ENCODE measurements around the gene LCTL.
A peak's percentile ranks its signal among the peaks of the same experiment; 100 is the strongest.
"Not testable (repeated sequence)": the region's sequence is repeated elsewhere in the genome, so short reads cannot be mapped to it uniquely, and the experiment has no call there.

The LCTL gene

DNA sequence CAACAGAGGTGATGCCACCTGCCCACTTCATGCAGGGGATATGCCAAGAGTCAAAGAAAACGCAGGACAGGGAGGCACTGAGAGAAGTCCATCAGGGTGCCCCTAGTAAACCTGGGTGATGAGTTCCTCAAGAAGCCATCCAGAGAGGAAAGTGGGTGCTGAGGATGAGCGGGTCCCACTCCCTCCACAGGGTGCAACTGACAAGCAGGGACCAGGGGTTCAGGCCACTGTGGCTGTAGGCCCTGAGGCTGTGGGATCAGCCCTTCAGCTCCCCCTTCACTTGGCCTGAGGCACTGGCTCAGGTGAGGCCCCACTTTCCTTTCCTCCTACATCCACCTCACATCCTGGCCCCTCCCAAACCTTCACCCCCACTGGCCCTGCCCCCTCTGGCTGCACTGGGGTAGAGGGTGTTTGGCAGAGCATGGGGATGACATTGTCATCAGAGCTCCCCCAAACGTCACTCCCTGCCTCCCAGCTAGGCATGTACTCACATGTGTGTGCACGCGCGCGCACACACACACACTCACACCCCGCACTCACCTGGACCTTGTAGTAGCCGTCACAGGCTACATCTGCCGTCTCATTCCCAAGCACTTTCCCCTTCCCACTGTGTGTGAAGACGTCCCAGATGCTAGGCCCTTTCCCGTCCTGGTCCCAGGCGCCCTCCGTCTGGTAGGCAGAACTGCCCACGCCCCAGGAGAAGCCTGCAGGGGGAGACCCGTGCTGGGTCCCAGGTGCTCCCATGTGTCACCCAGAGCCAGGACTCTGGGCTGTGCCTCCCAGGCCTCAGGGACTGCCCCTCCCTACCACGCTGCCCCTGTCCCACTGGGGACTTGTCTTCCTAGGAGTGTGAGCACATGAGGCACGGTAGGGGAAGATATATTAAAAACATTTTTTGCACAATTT, 1.4 kb downstream of the LCTL start:
- DNase-seq: no peak

DNA sequence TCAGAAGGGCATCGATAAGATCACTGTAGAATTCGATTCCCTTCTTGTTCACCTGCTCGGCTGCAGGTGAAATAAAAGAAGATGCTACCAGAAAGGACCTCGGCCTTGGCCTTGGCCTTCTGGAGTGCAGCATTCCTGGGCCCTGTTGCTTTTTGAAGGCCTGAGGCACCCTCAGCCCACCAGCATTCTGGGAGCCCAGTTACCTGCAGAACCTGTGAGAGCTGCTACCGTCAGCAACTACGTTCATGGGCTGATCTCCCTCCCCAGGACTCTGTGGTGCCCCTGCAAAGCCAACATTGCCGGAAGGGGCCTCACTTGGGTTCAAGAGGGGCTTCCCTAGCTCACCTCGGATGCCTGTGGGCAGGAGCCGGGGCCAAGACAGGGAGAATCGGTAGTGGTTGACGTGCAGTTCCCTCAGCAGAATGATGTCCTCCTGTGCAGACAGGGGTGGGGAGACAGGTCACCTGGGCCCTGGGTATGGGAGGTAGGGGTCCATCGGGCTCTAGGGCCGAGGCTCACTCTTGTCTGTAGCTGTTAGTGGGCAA, 2.2 kb downstream of the LCTL start:
- DNase-seq: no peak

DNA sequence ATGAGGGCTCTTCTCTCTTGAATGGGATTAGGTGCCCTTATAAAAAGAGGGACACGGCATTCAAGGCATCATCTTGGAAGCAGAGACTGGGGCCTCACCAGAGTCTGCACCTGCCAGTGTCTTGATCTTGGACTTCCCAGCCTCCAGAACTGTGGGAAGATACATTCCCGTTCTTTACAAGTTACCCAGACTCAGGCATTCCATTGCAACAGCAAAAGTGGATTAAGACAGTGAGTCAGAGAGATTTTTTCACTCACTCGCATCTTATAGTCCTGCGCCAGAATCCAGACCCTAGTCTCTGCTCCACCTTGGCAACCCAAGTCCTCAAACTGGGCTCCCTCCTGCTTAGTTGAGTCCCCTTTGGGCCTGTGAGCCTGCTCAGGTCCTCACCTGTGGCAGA, 2.7 kb downstream of the LCTL start:
- DNase-seq: no peak

DNA sequence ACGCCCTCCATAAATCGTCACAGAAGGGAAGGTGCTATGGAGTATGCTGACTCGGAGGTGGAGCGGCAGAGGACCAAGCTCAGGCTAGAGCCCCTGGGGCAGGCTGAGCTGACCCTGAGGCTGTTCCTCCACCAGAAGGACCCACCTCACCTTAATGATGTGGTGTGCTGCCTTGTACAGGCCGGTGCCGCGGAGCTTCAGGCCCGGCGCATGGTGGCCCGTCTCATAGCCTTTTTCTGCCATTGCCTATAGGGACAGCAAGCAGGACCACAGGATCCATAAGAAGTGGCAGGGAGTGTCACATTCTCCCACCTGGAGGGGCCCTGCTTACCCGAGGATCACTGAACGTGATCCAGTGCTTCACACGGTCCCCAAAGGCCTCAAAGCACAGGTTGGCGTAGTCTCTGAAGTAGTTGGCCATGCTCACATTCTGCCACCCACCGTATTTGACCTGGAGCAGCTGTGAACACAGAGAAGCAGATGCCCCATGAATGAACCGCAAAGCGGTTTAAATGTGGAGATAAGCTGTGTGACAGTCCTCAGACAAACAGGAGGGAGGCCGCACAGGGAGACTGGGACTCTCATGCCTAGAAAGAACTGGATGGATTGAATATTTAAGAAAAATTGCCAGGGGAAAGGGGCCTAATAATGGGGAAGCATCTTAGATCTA, 4.8 kb downstream of the LCTL start:
- no peak for DNase-seq

DNA sequence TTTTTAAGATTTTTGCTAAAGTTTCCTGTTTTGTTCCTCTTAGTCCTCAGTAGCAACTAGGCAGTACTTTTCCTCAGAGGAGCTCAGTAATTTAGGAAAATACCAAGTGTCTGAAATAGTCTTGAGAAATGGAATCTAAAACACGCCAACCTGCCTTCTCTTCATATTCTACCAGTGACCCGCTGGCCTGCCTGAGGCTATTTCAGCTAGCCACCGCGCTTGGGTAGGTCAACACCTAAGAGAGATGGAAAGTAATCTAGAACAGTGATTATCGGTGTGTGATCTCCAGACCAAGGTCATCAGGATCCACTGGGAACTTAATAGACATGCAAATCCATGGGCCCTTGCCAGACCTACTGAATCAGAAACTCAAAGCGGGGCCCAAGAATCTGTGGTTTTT, 7.5 kb downstream of the LCTL start:
- no peak for DNase-seq

DNA sequence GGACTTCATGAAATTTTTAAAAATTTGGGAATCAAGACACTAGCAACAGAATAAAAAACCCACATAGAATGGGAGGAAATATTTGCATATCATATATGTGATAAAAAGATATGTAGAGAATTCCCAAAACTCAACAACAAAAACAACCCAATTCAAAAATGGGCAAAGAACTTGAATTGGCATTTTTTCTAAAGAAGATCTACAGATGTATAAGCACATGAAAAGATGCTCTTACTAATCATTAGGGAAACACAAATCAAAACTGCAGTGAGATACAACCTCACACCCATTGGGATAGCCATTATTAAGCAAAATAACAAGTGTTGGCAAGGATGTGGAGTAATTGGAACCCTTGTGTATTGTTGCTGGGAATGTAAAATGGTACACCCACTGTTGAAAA, 10.1 kb downstream of the LCTL start:
- no peak for DNase-seq

DNA sequence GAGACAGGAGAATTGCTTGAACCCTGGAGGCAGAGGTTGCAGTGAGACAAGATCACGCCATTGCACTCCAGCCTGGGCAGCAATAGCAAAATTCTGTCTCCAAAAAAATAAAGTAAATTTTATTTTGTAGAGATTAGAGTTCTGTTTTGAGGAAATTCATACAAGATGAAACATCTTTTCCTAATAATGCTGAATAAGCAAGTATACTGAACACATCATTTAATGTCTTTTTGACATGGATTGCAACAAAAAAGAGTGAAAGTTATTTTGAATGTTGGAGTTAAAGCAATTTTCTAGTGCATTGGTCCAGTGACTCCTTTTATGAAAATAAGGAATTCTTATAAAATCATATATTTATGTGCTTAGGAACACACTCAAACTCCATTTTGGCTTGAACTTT, 20.5 kb downstream of the LCTL start:
- no peak for DNase-seq

DNA sequence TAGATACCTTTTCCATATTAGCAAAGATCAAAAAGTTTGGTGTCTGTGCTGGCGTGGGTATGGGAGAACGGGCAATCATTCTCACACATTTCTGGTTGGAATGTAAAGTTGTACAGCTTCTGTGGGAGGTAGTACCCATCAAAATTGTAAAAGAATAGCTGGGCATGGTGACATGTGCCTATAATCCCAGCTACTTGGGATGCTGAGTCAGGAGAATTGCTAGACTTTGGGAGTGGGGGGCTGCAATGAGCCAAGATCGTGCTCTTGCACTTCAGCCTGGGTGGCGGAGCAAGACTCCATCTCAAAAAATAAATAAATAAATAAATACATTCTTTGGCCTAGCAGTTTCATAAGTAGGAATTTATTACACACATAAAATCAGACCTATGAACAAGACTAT, 22.9 kb downstream of the LCTL start:
- no peak for DNase-seq

DNA sequence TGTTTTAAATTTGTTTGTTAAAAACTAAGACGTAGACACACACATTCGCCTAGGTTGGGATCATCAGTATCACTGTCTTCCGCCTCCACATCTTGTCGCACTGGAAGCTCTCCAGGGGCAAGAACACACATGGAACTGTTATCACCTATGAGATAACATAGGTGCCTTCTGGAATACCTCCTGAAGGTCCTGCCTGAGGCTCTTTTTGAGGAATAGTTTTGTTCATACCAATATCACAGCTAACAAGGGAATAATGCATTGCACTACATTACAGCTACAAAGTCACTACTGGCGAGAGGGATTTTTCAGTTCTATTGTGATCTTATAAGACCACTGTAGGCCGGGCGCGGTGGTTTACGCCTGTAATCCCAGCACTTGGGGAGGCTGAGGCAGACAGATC, 30.7 kb downstream of the LCTL start:
- no peak for DNase-seq

DNA sequence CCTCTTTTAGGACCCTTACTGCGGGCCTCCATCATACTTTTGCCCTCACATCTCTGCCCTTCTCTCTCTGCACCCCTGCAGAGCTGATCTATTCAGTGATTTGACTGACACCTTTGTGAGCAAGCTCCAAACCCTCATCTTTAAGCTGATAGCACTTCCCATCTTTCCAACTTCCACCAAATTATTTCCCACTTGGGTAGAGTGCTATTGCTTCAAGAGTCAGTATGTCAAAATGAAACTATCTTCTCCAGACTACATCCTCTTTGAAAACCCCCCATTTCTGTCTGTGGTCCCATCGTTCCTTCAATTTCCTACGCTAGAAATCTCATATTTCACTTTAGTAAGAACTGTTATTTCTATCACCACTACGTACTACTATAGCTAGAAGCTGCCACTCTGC, 41.0 kb downstream of the LCTL start:
- no peak for DNase-seq

DNA sequence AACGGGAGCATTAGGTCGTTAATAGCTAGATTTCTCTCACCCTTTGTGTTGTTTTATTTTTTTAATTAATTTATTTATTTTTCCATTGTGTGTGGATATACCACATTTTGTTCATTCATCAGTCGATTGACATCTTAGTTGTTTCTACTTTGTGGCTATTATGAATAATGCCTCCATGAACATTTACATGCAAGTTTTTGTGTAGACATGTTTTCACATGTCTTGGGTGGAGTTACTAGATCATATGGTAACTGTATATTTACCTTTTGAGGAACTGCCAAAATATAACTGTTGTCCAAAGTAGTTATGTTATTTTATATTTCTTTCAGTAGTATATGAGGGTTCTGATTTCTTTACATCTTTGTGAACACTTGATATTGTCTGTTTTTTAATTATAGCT, 41.9 kb downstream of the LCTL start:
- DNase-seq: no peak

DNA sequence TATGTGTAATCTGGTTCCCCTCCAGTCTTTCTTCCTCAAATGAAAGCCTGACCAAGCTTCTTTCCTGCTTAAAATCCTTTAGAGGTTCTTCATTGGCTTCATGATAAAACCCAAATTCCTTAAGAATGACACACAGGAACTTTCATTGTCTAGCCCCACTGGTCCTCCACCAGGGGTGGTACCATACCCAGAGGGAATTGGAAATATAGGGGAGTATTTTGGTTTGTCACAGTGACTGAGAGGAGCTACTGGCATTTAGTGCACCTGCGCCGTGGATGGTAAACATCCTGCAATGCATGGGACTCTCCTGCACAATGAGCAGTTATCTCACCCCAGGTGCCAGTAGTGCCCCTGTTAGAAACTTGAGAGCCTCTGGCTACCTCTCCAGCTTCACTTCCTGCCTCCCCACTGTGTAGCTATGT, 49.9 kb downstream of the LCTL start:
- DNase-seq: no peak

DNA sequence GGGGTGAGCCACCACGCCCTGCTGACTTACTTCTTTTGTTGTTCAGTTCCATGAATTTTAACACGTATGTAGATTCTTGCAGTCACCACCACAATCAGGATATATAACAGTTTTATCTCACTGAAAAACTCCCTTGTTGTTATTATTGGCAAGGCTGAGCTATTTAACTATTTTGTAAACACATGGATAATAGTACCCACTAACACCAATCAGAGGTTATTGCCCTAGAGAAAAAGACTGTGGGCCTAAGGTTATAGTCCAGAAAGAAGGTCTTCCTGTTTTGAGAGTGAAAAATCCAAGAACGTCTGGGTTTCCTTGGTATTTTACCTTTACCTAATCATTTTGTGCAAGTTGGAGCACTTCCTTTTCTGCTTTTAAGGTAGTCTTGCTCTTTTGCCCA, 51.2 kb downstream of the LCTL start:
- DNase-seq: no peak

DNA sequence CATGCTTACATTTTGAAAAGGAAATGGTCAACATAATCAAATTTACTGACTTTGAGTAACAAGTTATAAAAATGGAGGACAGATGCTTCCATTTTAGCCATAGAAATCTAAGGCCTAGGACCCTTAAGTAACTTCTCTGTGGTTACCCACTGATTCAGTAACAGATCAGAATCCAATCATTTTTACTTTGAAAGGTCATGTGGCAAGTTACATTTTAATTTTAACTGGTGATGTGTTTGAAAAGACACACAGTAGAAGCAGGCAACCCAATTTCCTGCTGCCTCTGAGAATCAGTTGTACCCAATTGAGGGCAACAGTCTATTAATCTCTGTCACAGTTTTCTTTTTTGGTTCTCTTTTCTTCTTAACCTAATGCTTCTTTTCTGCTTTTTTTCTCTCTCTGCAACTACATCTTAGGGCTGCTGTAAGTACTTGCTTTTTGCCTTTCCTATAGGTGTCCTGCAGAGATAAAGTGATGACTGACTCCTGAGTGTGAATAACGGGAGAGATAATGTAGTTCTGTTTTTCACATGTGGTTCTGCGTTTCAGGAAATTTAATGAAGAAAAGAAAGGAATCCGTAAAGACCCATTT, 57.4 kb downstream of the LCTL start:
- no peak for DNase-seq

DNA sequence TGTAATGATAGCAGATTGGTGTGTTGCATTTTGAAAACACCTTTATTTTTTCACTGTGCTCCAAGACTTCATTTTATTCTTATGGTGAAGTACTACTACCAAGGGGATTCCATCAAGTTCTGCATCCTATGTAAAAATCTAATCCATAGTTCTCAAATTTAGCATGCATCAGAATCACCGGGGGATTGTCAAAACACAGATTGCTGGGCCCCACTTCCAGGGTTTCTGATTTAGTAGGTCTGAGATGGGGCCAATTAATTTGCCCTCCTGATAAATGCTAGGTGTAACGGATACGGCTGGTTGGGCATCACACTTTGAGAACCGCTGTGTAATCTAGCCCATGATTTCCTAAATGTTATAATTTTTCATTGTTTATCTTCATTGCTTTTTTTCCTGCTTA, 60.0 kb downstream of the LCTL start:
- DNase-seq: no peak

DNA sequence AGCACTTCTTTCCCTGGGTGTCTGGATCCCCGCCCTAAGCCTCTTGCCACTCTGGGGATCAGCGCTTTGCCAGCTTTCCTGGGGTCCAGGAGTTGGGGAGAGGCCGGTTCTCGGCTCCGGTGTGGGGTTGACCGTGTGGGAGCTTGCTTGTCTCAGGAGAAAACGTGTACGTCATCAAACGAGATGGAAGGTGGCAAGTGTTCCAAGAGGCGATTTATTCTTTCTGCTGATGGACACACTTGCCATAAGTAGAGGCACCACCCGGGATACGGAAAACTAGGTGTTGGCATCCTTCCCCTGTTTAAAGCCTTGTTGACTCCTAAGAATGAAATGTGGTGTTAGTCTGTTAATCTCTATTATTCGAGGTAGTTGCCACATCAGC, 60.4 kb downstream of the LCTL start:
- DNase-seq: peak; percentile 63

DNA sequence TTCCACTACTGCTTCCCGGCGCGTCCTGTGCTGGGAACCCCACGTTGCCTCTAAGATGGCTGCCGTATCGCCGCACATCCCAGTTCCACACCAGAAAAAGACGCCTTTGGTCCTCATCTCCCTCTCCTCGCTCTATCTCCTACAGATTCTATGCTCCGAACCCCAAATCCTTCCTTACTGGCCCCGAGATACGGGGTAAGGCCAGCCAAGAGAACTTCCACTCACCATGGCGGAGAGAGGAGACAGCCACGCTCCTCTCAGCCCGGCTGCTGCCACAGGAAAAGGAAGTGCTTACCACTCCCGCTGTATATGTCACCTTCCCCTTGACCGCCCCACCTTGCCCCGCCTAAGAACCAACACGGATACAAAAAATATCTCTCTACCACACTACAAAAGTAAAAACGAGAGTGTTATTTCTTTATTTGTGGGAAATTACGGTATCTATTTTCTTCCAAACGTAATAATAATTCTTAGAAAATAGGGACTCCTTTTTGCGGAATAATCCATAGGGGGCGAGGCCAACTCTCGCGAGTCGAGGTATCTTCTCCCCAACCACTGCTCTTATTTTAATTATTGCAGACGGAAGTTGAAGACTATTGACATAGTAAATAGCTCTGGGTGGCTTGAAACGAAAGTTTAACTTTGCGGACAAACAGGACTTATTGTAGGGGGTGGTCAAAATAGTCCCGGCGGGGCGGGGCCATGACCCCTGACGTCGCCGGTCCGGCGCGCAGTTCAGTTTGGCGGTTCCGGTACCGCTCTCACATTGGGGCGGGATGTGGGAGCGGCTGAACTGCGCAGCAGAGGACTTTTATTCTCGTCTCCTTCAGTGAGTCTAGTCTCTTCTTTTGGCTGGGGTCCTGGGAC, 61.0 kb downstream of the LCTL start, which contains the start of the genes RPL4 and ZWILCH:
Gene RPL4, minus strand, starts transcription at position 293 of the 867 bp plus-strand sequence. Its CDS starts 65 bp downstream, at position 228.
Gene ZWILCH, plus strand, starts transcription at position 764 of the 867 bp plus-strand sequence. Its CDS starts 13 bp downstream, at position 777.
- DNase-seq: peak; percentile 86

DNA sequence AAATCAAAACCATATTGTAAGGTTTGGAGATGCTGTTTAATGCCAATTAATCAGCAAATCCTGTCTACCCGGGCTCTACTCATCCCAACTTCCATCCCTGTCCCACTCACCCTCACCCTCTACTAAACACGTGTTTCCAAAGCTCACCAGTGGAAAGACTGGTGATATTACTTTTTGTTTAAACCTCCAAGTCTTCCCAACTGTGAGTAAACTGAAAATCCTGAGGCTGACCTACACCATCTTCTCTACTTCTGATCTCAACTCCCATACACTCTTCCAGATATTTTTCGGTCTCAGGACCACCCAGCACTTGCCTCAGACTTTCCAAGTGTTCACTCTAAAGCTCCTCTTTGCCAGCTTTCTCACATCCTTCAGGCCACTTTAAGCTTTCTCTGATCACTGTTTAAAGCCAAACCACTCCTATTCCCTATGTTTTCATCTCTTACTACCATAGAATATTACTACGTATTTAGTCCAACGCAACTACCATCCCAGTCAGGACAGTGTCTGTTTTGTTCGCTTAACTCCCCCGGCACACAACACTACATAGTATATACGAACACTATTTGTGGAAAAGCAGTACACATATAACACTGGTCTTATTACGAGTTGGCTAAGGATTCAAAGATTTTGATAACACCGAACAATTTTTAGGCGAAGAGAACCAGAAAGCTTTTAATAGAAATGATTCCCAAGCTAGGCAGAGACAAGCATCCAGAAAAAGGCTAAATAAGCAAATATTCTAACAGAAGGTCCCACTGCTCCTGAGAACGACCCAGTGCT, 61.8 kb downstream of the LCTL start:
- DNase-seq: no peak

DNA sequence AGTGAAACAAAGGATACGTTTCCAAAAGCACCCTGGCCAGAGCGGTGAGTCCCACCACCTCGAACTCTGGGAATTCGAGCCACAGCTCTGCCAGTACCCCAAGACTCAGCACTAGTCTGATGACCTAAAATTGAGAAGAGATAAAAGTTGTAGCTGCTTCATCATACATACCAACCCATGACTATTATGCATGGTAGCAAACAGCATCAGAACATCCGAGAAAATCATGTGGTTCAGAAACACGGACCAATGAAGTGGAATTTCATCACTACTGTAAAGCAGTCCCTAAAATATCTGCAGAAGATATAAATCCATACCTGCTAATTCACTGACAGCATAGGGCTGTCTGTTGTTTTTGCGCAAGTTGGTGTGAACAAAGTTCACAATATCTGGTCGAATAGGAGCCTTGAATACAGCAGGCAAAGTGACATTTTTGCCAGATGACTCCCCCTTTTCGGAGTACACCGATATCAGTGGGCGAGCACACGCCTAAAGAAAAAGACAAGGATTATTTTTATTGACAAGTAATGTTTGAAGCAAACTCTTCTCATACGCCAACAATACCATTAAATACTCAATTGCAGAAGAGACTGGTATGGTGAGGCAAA, 62.7 kb downstream of the LCTL start:
- not testable (repeated sequence) for DNase-seq

DNA sequence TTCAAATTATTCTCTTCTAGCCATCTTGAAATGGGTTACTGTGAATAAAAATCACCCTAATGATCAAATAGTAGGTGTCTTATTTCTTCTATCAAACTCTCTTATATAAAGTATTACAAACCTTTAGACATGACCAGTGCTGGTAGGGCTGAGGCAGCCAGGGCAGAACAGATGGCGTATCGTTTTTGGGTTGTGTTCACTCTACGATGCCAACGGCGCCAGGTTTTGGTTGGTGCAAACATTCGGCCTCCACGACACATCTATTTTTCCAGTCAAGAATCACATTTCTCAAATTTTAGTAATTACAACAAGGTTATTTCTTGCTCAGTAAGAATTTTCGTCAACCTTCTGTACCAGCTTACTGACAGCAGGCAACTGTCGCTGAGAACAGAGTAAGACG, 63.3 kb downstream of the LCTL start:
- no peak for DNase-seq

DNA sequence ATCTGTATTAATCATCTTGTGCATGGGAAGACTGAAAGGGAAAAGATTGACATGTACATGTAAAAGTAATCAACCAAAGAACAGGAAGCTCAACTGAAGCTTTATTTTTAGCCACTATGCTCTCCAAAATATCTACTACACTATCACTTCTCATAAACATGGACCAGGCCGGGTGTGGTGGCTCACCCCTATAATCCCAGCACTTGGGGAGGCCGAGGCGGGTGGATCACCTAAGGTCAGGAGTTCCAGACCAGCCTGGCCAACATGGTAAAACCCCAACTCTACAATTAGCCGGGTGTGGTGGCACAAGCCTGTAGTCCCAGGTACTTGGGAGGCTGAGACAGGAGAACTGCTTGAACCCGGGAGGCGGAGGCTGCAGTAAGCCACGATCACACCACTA, 65.5 kb downstream of the LCTL start:
- DNase-seq: not testable (repeated sequence)

Measured in kidney glomerular epithelial cell (primary cell).